ENCODE results near the gene BCLAF3.

GRCh38 chrX:19953145-19953544 lies 37.7 kb downstream of the BCLAF3 start:
- TF ChIP-seq CTCF (IDR thresholded peaks at IDR 0.05), result no peak
- TF ChIP-seq EP300 (IDR thresholded peaks at IDR 0.05), result no peak
- no peak for TF ChIP-seq POLR2A (IDR thresholded peaks at IDR 0.05)

All from tibial nerve (tissue), 4 donors.